D341Med (cell line): ENCODE results near the gene WDR20.

Source experiments
- DNase-seq: peaks from one replicate; pipeline ENCODE4 v3.0.0; 2012; ENCODE audit warnings: low spot score

WDR20 gene

GRCh38 chr14:102219316-102219715 is 79.6 kb downstream of the WDR20 start:
- DNase-seq = no peak

GRCh38 chr14:102220031-102220430 is 80.3 kb downstream of the WDR20 start:
- peak; percentile 63 for DNase-seq

GRCh38 chr14:102221026-102221425 is 81.3 kb downstream of the WDR20 start:
- no peak for DNase-seq

GRCh38 chr14:102222009-102222575 is 82.4 kb downstream of the WDR20 start:
- no peak for DNase-seq

GRCh38 chr14:102222751-102223150 is 83.1 kb downstream of the WDR20 start:
- DNase-seq = no peak

- no peak for DNase-seq
These were observed 84.0 kb downstream of the WDR20 start for GRCh38 chr14:102223682-102224081.

GRCh38 chr14:102225386-102225785 is 85.7 kb downstream of the WDR20 start:
- DNase-seq = no peak

GRCh38 chr14:102225936-102226335 is 86.2 kb downstream of the WDR20 start:
- DNase-seq = no peak

- no peak for DNase-seq
These were observed 86.8 kb downstream of the WDR20 start for GRCh38 chr14:102226356-102227125.

- no peak for DNase-seq
These were observed 87.7 kb downstream of the WDR20 start for GRCh38 chr14:102227184-102227964.

GRCh38 chr14:102229071-102229738 is 89.5 kb downstream of the WDR20 start:
- DNase-seq = no peak

- no peak for DNase-seq
These were observed 90.0 kb downstream of the WDR20 start for GRCh38 chr14:102229739-102230092.

- peak; percentile 12 for DNase-seq
These were observed 90.9 kb downstream of the WDR20 start for GRCh38 chr14:102230481-102231210.

- DNase-seq = no peak
These were observed 92.0 kb downstream of the WDR20 start for GRCh38 chr14:102231476-102232347.

- no peak for DNase-seq
These were observed 92.6 kb downstream of the WDR20 start for GRCh38 chr14:102232348-102232625.

GRCh38 chr14:102233081-102233480 is 93.4 kb downstream of the WDR20 start:
- no peak for DNase-seq

GRCh38 chr14:102234331-102235264 is 94.9 kb downstream of the WDR20 start:
- peak; percentile 60 for DNase-seq

GRCh38 chr14:102235275-102235897 is 95.7 kb downstream of the WDR20 start:
- DNase-seq = peak; percentile 91

GRCh38 chr14:102236026-102236425 is 96.3 kb downstream of the WDR20 start:
- no peak for DNase-seq

GRCh38 chr14:102238131-102238530 is 98.4 kb downstream of the WDR20 start:
- DNase-seq = no peak
